Measurements from ENCODE around the gene NFASC.

GRCh38 chr1:204992998-204993314 is 122.3 kb downstream of the NFASC start:
- no peak for TF ChIP-seq CTCF (conservative IDR thresholded peaks at IDR 0.05; ENCODE audit: low read depth, low read length)
- TF ChIP-seq EZH2 (IDR thresholded peaks at IDR 0.05; ENCODE audit: low read length, unreplicated experiment) = no peak
